Stimulated activated CD4-positive, alpha-beta T cell treated with anti-CD3 and anti-CD28 coated beads, Interleukin-12 subunit alpha, Interleukin-12 subunit beta, amount 100 ng/mL, for 24 hours (primary cell): Measurements from ENCODE around the gene ZNF679.
"Not testable (repeated sequence)": the region's sequence is repeated elsewhere in the genome, so short reads cannot be mapped to it uniquely, and the experiment has no call there.

Experiments
- DNase-seq, 2 experiments: peaks; one replicate each; pipeline ENCODE4 v3.0.0-alpha.2; 2020; ENCODE audit warnings: low read depth in 2 of 2

The ZNF679 gene

DNA sequence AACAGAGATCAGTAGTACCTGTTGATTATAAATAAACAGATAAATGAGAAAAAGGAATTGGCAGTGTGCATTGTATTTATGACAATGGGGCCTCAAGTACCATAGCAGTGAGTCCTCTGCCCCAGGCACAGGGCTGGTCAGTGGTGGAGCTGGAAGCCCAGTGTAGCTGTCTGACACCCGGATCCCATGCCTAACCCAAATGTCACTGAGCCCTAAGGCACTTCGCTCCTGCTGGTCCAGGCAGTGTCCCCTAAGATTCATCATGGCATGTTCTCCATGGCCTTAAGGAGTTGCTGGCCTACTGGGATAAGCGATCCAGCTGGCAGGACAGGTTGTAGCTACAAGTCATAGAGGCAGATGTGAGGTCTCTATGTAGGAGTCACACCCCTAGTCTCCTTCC, 82.2 kb downstream of the ZNF679 start:
- no peak for DNase-seq

GRCh38 chr7:64312826-64313225, 84.6 kb downstream of the ZNF679 start:
- DNase-seq, result no peak

DNA sequence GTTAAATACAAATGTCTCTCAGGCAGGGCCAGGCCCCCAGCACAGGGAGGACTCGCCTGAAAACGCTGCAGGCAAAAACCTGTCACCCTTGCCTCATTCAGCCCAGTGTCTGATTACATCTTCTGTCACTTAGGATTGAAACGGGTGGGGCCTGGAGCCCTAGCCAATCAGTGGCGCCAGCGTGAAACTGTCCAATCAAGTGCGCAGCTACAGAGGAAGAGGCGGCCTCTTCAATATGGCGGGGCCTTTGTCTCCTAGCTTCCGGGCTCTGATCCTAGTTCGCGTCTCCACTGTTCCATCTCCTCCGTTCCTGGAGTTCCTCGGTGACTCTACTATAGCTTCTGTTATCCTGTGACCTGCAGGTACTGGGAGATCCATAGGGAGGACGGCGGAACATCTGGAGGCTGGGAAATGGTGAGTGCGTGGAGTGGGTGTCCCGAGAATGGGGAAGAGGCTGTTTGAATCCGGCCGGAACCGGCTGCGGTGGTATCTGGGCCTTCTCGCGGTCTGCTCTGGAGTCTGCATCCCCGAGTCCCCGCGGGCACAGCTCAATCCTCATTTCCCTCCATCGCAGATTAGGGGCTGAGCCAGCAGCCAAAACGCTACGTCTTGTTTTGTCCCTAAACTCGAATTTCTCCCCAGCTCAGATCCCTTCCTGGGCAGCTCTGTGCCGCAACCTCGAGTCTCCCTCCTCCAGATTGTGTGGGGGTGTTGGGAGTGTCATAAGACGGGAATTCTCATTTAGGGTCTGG, 85.6 kb downstream of the ZNF679 start, which contains the start of gene ZNF736:
ZNF736 (plus strand) TSS at position 222 of the 752 bp plus-strand sequence; CDS start at position 412, 190 bp downstream.
- DNase-seq, result peak; percentile 76 to 77

DNA sequence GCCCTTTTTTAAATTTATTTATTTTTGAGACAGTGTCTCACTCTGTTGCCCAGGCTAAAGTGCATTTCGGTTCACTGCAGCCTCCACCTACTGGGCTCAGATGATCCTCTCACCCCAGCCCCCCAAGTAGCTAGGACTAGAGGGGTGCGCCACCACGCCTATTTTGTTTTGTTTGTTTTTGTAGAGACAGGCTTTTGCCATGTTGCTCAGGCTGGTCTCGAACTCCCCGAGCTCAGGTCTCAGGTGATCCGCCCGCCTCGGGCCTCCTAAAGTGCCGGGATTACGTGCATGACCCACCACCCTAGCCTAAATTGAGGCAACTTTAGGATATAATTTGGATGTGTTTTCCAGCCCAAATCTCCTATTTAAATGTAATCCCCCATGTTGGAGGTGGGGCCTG, 86.3 kb downstream of the ZNF679 start:
- no peak for DNase-seq

DNA sequence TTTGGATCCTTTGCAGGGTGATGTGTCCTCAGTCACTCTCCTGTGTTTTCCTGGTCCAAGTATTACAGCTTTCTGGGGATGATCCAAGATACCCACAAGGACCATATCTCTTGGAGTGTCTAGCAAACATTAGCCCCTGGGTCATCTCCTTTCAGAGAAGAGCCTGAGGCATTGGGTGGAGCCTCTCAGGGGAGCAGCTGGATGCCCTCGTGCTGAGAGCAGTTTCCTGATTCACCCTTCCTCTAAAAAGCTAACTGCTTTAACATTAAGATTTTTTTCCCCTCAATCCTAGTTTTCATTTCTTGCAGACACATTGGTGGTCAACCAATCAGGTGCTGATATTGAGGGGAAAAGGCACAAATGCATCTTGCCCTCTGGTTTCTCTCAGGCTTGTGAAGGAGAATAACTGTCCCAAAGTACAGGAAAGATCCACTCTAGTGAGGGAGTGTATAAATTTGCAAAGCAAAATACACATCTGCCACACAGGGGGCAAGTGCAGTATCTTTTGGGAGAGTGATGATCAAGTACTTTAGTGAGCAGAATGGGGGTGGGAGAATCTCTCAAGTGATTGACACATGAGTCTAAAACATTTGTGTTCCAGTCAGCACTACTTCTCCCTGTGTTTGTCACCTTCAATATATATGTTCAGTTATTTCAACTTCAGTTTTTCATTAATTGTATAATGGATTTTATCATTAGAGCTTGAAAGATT, 87.9 kb downstream of the ZNF679 start:
- DNase-seq, result not testable (repeated sequence)
